Heart right ventricle (tissue), 16 donors: ENCODE measurements around the gene TMEM63A. TPM values are rescaled to one million over a fixed set of nuclear protein-coding genes. Genes with fewer than 3 reads are reported as not detected.

Experiments used
- ATAC-seq, 8 donors: fragments of 200-7000 bp; cut with Tn5 transposase; one replicate each; pipeline ENCODE4 v1.9.1; 2020; ENCODE audit warnings: mild to moderate bottlenecking in 8 of 8, moderate library complexity in 8 of 8, moderate number of reproducible peaks in 1 of 8
- DNase-seq, 2 donors: peaks; one replicate each; pipeline ENCODE4 v3.0.0-alpha.2; 2020
- H3K27ac ChIP-seq, 10 donors: fragments of 200-600 bp; sonication (generic) in 2 of 10; one replicate each; pipeline versions ENCODE4 v1.5.0 to v1.8.0; 2020 to 2022; ENCODE audit warnings: mild to moderate bottlenecking in 3 of 10
- H3K27me3 ChIP-seq, 7 donors: fragments of 200-600 bp; one replicate each; pipeline ENCODE4 v1.8.0; 2021 to 2022; ENCODE audit warnings: mild to moderate bottlenecking in 2 of 7
- H3K36me3 ChIP-seq, 9 donors: fragments of 200-600 bp; sonication (generic) in 1 of 9; one replicate each; pipeline versions ENCODE4 v1.5.0 to v1.8.0; 2020 to 2022; ENCODE audit warnings: mild to moderate bottlenecking in 2 of 9
- H3K4me1 ChIP-seq, 9 donors: fragments of 200-600 bp; sonication (generic) in 1 of 9; one replicate each; pipeline versions ENCODE4 v1.5.0 to v1.8.0; 2020 to 2022; ENCODE audit warnings: mild to moderate bottlenecking in 4 of 9
- H3K4me3 ChIP-seq, 10 donors: fragments of 200-600 bp; sonication (generic) in 2 of 10; one replicate each; pipeline versions ENCODE4 v1.5.0 to v1.8.0; 2020 to 2022; ENCODE audit warnings: mild to moderate bottlenecking in 7 of 10, moderate library complexity in 2 of 10
- H3K9me3 ChIP-seq, 11 donors: fragments of 200-600 bp in 10 of 11; sonication (generic) in 2 of 11; one replicate each; pipeline versions ENCODE4 v1.5.0 to v1.8.0; 2013 to 2022; ENCODE audit warnings: mild to moderate bottlenecking in 2 of 11, control low read depth in 1 of 11, moderate library complexity in 1 of 11
- CTCF ChIP-seq, 9 donors: fragments of 200-600 bp; sonication (generic) in 2 of 9; IDR thresholded peaks; one replicate each; pipeline versions ENCODE4 v1.5.0 to v1.8.0; 2021 to 2022; ENCODE audit warnings: antibody characterized with exemption in 9 of 9, mild to moderate bottlenecking in 5 of 9, moderate library complexity in 1 of 9
- WGBS, 2 donors: extraction: QIAGEN DNeasy Blood & Tissue Kit; methylation state at CpG; one replicate each; pipeline ENCODE4 v1.1.7; 2013; ENCODE audit warnings: inconsistent platforms in 1 of 2; 5-methylcytosine and 5-hydroxymethylcytosine counted together
- intact Hi-C, 10 donors: fragments of 100-400 bp; cut with DNase I; formaldehyde crosslinking; loops; one replicate each; pipeline versions ENCODE4 v1.11.1 to v1.14.2; 2022
- polyA plus RNA-seq, 2 donors: library from polyadenylated mRNA; stranded (reverse); fragments of 200-250 nt; gene quantifications; one replicate each; pipeline ENCODE4 v1.2.3, GENCODE V29; 2013
- total RNA-seq, 10 donors: library from RNA; stranded (reverse); fragmentation: NEBNext Ultra II Directional in 3 of 10; extraction: Animal tissue kit (Norgen Biotek cat#: 25700) in 3 of 10; gene quantifications; one replicate each; pipeline versions ENCODE4 v1.2.1 to v1.2.4, GENCODE V29; 2021 to 2023
- donor health status: Arrhythmogenic right ventricular cardiomyopathy.
- donor health status: ischemic (EF 13 %, LVEDD 7.1; RV severe dilation, severe dysfunction).
- donor health status: healthy with polysubstance abuse.
- donor health status: DM: no; HTN: yes; CAD: no.
- donor health status: DM: no; HTN: no; CAD: no.
- donor health status: ischemic (EF 25% LVEDD 6.9; RV normal size, moderate dysfunction).
- donor health status: ischemic (EF 25% LVEDD 5.7; RV mildly dilated, moderate dysfunction).
- donor health status: healthy.
- donor health status: DM: yes; HTN: yes; CAD: no.
- donor health status: Ischemic cardiomyopathy.
- donor health status: ischemic (EF 35%, LVEDD 5.7; RV mildly dilated, moderate dysfunction).
- donor health status: nonischemic (EF 11% LVEDD 7.7; RV severe dilation, severe dysfunction).
- donor health status: DM: yes; HTN: yes; CAD: no.
- donor health status: PGD.
- donor health status: ischemic (EF 29% LVEDD 5.4; RV normal size, mild dysfunction).
- donor health status: nonischemic (EF 23%, LVEDD 6.1; RV moderate dilation, normal function).

Gene TMEM63A
- total and polyA plus RNA-seq, 12 donors, result 10.4 to 69.1 (median 24.7) TPM

GRCh38 chr1:225899044-225899925 is 17.1 kb upstream of the TMEM63A start:
- H3K4me1 ChIP-seq, result peaks cover 0 to 19% (median 0%) of the 10 kb centered on the region in 9 donors
- no peak for TF ChIP-seq CTCF (IDR thresholded peaks at IDR 0.05)
- H3K36me3 ChIP-seq, result no peaks in the 10 kb centered on the region
- H3K9me3 ChIP-seq, result no peaks in the 10 kb centered on the region
- DNase-seq (no peak), ATAC-seq (peak in 1 of 8 donors; percentile 44)
- no peak overlapping the region for H3K27ac ChIP-seq
- no peaks in the 10 kb centered on the region for H3K27me3 ChIP-seq
- WGBS, 2 donors, result 50 to 59% methylated on average over 4 of the region's 4 CpGs
- intact Hi-C loops, result no loop called here
- no peak overlapping the region for H3K4me3 ChIP-seq

GRCh38 chr1:225897595-225898514 is 15.7 kb upstream of the TMEM63A start:
- Histone ChIP-seq H3K9me3 (no peaks in the 10 kb centered on the region), H3K4me3 (no peak overlapping the region), H3K27ac (peak overlapping the region in 1 of 10 donors; percentile 26), H3K27me3 (no peaks in the 10 kb centered on the region), H3K4me1 (peaks cover 0 to 19% (median 0%) of the 10 kb centered on the region in 9 donors), H3K36me3 (no peaks in the 10 kb centered on the region)
- intact Hi-C loops, result no loop called here
- WGBS, 2 donors, result 92 to 96% methylated on average over 19 of the region's 19 CpGs
- ATAC-seq (no peak), DNase-seq (no peak)
- no peak for TF ChIP-seq CTCF (IDR thresholded peaks at IDR 0.05)

- intact Hi-C loops, result no loop called here
- no peaks in the 10 kb centered on the region for H3K27me3 ChIP-seq
- no peaks in the 10 kb centered on the region for H3K9me3 ChIP-seq
- ATAC-seq (peak in 1 of 8 donors; percentile 47), DNase-seq (no peak)
- no peak for TF ChIP-seq CTCF (IDR thresholded peaks at IDR 0.05)
- H3K27ac ChIP-seq, result peak overlapping the region in 1 of 10 donors; percentile 61
- H3K36me3 ChIP-seq, result no peaks in the 10 kb centered on the region
- no peak overlapping the region for H3K4me3 ChIP-seq
- H3K4me1 ChIP-seq, result peaks cover 0 to 19% (median 0%) of the 10 kb centered on the region in 9 donors
- WGBS, 2 donors, result 68 to 73% methylated on average over 7 of the region's 7 CpGs
These were observed 14.9 kb upstream of the TMEM63A start for GRCh38 chr1:225896937-225897549.

GRCh38 chr1:225896494-225896893 is 14.3 kb upstream of the TMEM63A start:
- no peak for DNase-seq

More at GRCh38 chr1:225896494-225896893, 14.3 kb upstream of the TMEM63A start:
- ATAC-seq, result no peak
- TF ChIP-seq CTCF (IDR thresholded peaks at IDR 0.05), result no peak
- Histone ChIP-seq H3K4me3 (no peak overlapping the region), H3K9me3 (no peaks in the 10 kb centered on the region), H3K27ac (peak overlapping the region in 1 of 10 donors; percentile 61), H3K36me3 (no peaks in the 10 kb centered on the region), H3K27me3 (no peaks in the 10 kb centered on the region), H3K4me1 (peaks cover 0 to 19% (median 0%) of the 10 kb centered on the region in 9 donors)
- 88 to 91% methylated on average over 5 of the region's 5 CpGs for WGBS, 2 donors
- intact Hi-C loops, result no loop called here
